ENCODE measurements around the gene UST. TPM values are rescaled to one million over a fixed set of nuclear protein-coding genes. Genes with fewer than 3 reads are reported as not detected.
A peak's percentile ranks its signal among the peaks of the same experiment; 100 is the strongest.

Gene UST
- total RNA-seq, 2 donors from 2014 or later = 3.8 to 7.3 TPM

- Mint-ChIP-seq H3K27me3 (no peaks in the 10 kb centered on the region), H3K4me1 (peaks cover 8% of the 10 kb centered on the region), H3K4me3 (no peak overlapping the region), H3K36me3 (ENCODE audit: low read depth) (peaks cover 3% of the 10 kb centered on the region), H3K27ac (no peak overlapping the region)
- H3K9me3 ChIP-seq (ENCODE audit: control insufficient read depth, low read length, poor library complexity, severe bottlenecking) = no peaks in the 10 kb centered on the region
- ATAC-seq (no peak), DNase-seq (no peak)
Observed at GRCh38 chr6:148957752-148958151, 210.9 kb downstream of the UST start.

DNA sequence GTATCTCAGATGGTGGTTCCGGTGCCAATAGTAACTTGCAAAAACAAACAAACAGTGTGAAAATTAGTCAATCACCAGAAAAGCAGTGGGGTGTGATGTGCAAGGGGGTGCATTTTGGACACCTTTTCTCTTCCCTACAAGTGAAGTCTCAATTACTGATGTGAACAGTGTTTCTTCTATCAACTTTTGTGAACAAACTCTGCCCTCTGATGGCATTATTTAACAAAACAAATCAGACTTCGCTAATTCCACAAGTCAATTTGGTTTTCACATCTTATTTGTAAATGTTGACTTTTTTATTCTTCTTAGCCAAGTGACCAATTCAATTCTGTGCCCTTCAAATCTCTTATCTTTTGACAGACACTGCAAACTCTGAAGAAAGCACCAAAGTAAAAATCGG is 212.2 kb downstream of the UST start:
- H3K4me3 Mint-ChIP-seq = no peak overlapping the region
- ATAC-seq = no peak
- peak overlapping the region; percentile 56 for H3K27ac Mint-ChIP-seq
- H3K4me1 Mint-ChIP-seq = peaks cover 9% of the 10 kb centered on the region
- no peaks in the 10 kb centered on the region for H3K9me3 ChIP-seq (ENCODE audit: control insufficient read depth, low read length, poor library complexity, severe bottlenecking)
- DNase-seq = no peak
- peaks cover 3% of the 10 kb centered on the region for H3K36me3 Mint-ChIP-seq (ENCODE audit: low read depth)
- no peaks in the 10 kb centered on the region for H3K27me3 Mint-ChIP-seq

DNA sequence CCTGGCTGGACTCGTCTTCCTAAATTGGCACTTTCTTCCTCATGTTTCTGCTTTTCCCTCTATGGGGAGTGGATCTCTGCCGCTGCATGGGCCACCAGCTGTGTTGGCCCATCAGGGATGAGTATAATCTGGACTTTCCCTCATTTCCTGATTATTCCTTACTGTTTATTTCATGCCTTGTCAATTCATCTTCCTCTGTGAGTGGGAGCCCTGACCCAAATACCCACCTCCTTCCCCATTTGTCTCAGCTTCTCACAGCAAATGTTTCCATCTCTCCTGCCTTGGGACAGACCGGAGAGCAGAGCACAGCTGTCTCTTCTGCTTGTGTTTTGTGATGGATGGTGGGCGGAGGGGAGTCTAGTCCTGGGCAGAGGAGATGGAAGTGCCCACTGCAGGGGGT is 212.7 kb downstream of the UST start:
- H3K27ac Mint-ChIP-seq = peak overlapping the region; percentile 56
- H3K9me3 ChIP-seq (ENCODE audit: control insufficient read depth, low read length, poor library complexity, severe bottlenecking) = no peaks in the 10 kb centered on the region
- peaks cover 3% of the 10 kb centered on the region for H3K36me3 Mint-ChIP-seq (ENCODE audit: low read depth)
- DNase-seq (no peak), ATAC-seq (no peak)
- no peaks in the 10 kb centered on the region for H3K27me3 Mint-ChIP-seq
- peaks cover 9% of the 10 kb centered on the region for H3K4me1 Mint-ChIP-seq
- H3K4me3 Mint-ChIP-seq = no peak overlapping the region

- no peak overlapping the region for H3K4me3 Mint-ChIP-seq
- no peak overlapping the region for H3K27ac Mint-ChIP-seq
Observed at GRCh38 chr6:148962854-148963515, 216.2 kb downstream of the UST start.

DNA sequence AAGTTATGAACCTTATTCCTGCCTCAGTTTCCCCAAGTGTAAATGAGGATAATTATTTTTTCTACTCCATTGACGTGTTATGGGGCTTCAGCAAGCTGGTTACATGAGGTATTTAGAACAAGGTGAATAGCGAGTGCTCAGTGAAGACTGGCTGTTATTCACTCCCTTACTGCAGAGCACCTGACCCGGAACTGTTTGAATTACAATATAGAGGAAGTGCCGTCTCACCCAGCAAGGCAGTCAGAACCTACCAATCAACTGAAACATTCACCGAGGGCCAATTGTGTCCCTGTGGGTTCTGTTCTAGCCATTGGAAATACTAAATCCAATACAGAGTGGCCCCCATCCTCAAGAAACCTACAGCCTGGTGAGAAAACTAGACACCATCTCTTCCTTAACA is 216.9 kb downstream of the UST start:
- peaks cover 8% of the 10 kb centered on the region for H3K4me1 Mint-ChIP-seq
- H3K4me3 Mint-ChIP-seq = no peak overlapping the region
- ATAC-seq (no peak), DNase-seq (no peak)
- H3K36me3 Mint-ChIP-seq (ENCODE audit: low read depth) = no peaks in the 10 kb centered on the region
- H3K9me3 ChIP-seq (ENCODE audit: control insufficient read depth, low read length, poor library complexity, severe bottlenecking) = no peaks in the 10 kb centered on the region
- no peaks in the 10 kb centered on the region for H3K27me3 Mint-ChIP-seq
- no peak overlapping the region for H3K27ac Mint-ChIP-seq

More at GRCh38 chr6:148962854-148963515, 216.2 kb downstream of the UST start:
- no peaks in the 10 kb centered on the region for H3K9me3 ChIP-seq (ENCODE audit: control insufficient read depth, low read length, poor library complexity, severe bottlenecking)
- peaks cover 8% of the 10 kb centered on the region for H3K4me1 Mint-ChIP-seq
- ATAC-seq (no peak), DNase-seq (no peak)
- no peaks in the 10 kb centered on the region for H3K27me3 Mint-ChIP-seq
- H3K36me3 Mint-ChIP-seq (ENCODE audit: low read depth) = no peaks in the 10 kb centered on the region

- H3K4me1 Mint-ChIP-seq = peaks cover 4% of the 10 kb centered on the region
- DNase-seq = no peak
- no peak overlapping the region for H3K27ac Mint-ChIP-seq
- no peak overlapping the region for H3K4me3 Mint-ChIP-seq
- H3K9me3 ChIP-seq (ENCODE audit: control insufficient read depth, low read length, poor library complexity, severe bottlenecking) = no peaks in the 10 kb centered on the region
- ATAC-seq = no peak
- no peaks in the 10 kb centered on the region for H3K36me3 Mint-ChIP-seq (ENCODE audit: low read depth)
- H3K27me3 Mint-ChIP-seq = no peaks in the 10 kb centered on the region
Observed at GRCh38 chr6:148964467-148964866, 217.6 kb downstream of the UST start.

GRCh38 chr6:148965287-148965686 is 218.5 kb downstream of the UST start:
- peaks cover 4% of the 10 kb centered on the region for H3K4me1 Mint-ChIP-seq
- H3K27me3 Mint-ChIP-seq = no peaks in the 10 kb centered on the region
- no peak for DNase-seq
- no peak overlapping the region for H3K4me3 Mint-ChIP-seq
- ATAC-seq = no peak
- H3K9me3 ChIP-seq (ENCODE audit: control insufficient read depth, low read length, poor library complexity, severe bottlenecking) = no peaks in the 10 kb centered on the region
- H3K36me3 Mint-ChIP-seq (ENCODE audit: low read depth) = no peaks in the 10 kb centered on the region
- no peak overlapping the region for H3K27ac Mint-ChIP-seq

- Mint-ChIP-seq H3K27ac (peak overlapping the region; percentile 57), H3K4me3 (no peak overlapping the region), H3K36me3 (ENCODE audit: low read depth) (peaks cover 2% of the 10 kb centered on the region), H3K4me1 (peaks cover 15% of the 10 kb centered on the region), H3K27me3 (no peaks in the 10 kb centered on the region)
- no peaks in the 10 kb centered on the region for H3K9me3 ChIP-seq (ENCODE audit: control insufficient read depth, low read length, poor library complexity, severe bottlenecking)
- ATAC-seq = no peak
- no peak for DNase-seq
Observed at GRCh38 chr6:148967011-148967520, 220.2 kb downstream of the UST start.

GRCh38 chr6:148967541-148967956 is 220.7 kb downstream of the UST start:
- Mint-ChIP-seq H3K27me3 (no peaks in the 10 kb centered on the region), H3K4me3 (no peak overlapping the region), H3K27ac (no peak overlapping the region), H3K4me1 (peaks cover 16% of the 10 kb centered on the region), H3K36me3 (ENCODE audit: low read depth) (peaks cover 2% of the 10 kb centered on the region)
- no peaks in the 10 kb centered on the region for H3K9me3 ChIP-seq (ENCODE audit: control insufficient read depth, low read length, poor library complexity, severe bottlenecking)
- no peak for DNase-seq
- ATAC-seq = no peak

DNA sequence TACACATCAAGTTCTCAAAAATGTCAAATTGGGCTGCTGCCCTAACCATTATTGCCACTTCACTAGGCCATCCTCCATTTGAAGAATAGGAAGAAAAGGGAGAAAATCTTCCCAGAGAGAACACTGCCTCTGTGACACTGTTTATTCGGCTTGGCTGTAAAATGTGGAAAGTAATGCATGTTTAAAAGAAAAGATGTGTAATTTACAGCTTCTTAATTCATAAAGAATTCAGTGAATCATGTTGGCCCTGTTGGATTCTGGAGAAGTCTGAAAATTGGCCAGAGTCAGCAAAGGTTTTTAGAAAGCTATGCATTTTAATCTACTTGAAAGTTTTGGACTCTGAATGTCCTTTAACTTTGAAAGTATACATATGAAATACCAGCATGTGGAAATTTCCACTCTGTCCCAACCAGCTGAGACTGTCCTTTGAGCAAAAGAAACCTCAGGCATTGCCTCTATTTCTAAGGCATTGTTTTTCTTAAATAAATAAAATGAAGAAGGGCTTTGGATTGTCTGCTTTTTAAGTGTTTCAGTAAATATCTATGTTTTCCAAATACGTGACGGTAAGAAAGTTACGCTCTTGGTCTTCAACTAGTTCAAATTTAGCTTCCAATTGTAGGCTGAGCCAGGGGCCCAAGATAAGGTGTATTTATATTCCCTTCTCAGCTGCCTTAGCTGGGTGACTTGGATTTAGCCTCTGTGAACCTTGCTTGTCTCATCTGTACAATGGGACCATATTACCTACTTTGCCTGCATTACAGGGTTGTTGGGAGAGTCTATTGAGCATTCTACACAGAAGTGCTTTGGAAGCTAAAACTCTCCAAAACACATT is 222.2 kb downstream of the UST start:
- no peak overlapping the region for H3K27ac Mint-ChIP-seq
- ATAC-seq (no peak), DNase-seq (no peak)
- peaks cover 14% of the 10 kb centered on the region for H3K4me1 Mint-ChIP-seq
- H3K4me3 Mint-ChIP-seq = no peak overlapping the region
- H3K36me3 Mint-ChIP-seq (ENCODE audit: low read depth) = peaks cover 2% of the 10 kb centered on the region
- H3K27me3 Mint-ChIP-seq = no peaks in the 10 kb centered on the region
- H3K9me3 ChIP-seq (ENCODE audit: control insufficient read depth, low read length, poor library complexity, severe bottlenecking) = no peaks in the 10 kb centered on the region

GRCh38 chr6:148969603-148970061 is 222.8 kb downstream of the UST start:
- Mint-ChIP-seq H3K27ac (no peak overlapping the region), H3K4me3 (no peak overlapping the region), H3K36me3 (ENCODE audit: low read depth) (peaks cover 2% of the 10 kb centered on the region), H3K4me1 (peaks cover 14% of the 10 kb centered on the region), H3K27me3 (no peaks in the 10 kb centered on the region)
- ATAC-seq (no peak), DNase-seq (no peak)
- H3K9me3 ChIP-seq (ENCODE audit: control insufficient read depth, low read length, poor library complexity, severe bottlenecking) = no peaks in the 10 kb centered on the region

GRCh38 chr6:148971031-148971927 is 224.4 kb downstream of the UST start:
- no peak for DNase-seq
- no peak for ATAC-seq
- Mint-ChIP-seq H3K27me3 (no peaks in the 10 kb centered on the region), H3K4me3 (no peak overlapping the region), H3K4me1 (peaks cover 16% of the 10 kb centered on the region), H3K27ac (no peak overlapping the region), H3K36me3 (ENCODE audit: low read depth) (peaks cover 4% of the 10 kb centered on the region)
- no peaks in the 10 kb centered on the region for H3K9me3 ChIP-seq (ENCODE audit: control insufficient read depth, low read length, poor library complexity, severe bottlenecking)

- DNase-seq = peak; percentile 15 to 19 (median 17)
- H3K27me3 Mint-ChIP-seq = no peaks in the 10 kb centered on the region
- H3K9me3 ChIP-seq (ENCODE audit: control insufficient read depth, low read length, poor library complexity, severe bottlenecking) = no peaks in the 10 kb centered on the region
- H3K36me3 Mint-ChIP-seq (ENCODE audit: low read depth) = peaks cover 4% of the 10 kb centered on the region
- peaks cover 16% of the 10 kb centered on the region for H3K4me1 Mint-ChIP-seq
- H3K27ac Mint-ChIP-seq = no peak overlapping the region
- peak; percentile 90 for ATAC-seq
- H3K4me3 Mint-ChIP-seq = no peak overlapping the region
Observed at GRCh38 chr6:148972481-148972880, 225.7 kb downstream of the UST start.

All from T-helper 17 cell (primary cell).